Stomach (tissue), 9 donors: ENCODE data around the gene DYSF. TPM values are rescaled to one million over a fixed set of nuclear protein-coding genes. Genes with fewer than 3 reads are reported as not detected.

Source experiments
- DNase-seq, 2 donors: peaks; one replicate each; pipeline versions ENCODE4 v3.0.0 to v3.0.0-alpha.2; 2013 to 2019
- H3K27ac ChIP-seq, 5 donors: fragments of 200-600 bp in 4 of 5; sonication (generic) in 4 of 5; one replicate each; pipeline ENCODE4 v1.5.1; 2013 to 2019; ENCODE audit warnings: mild to moderate bottlenecking in 1 of 5, moderate library complexity in 1 of 5
- H3K27me3 ChIP-seq, 3 donors: fragments of 200-600 bp; sonication (generic); one replicate each; pipeline ENCODE4 v1.5.1; 2017 to 2019; ENCODE audit warnings: mixed run types in 1 of 3
- H3K36me3 ChIP-seq, 4 donors: fragments of 200-600 bp; sonication (generic); 1 replicate in 3 of 4; 2 replicates in 1 of 4; pipeline ENCODE4 v1.5.1; 2016 to 2019
- H3K4me1 ChIP-seq, 4 donors: fragments of 200-600 bp; sonication (generic); one replicate each; pipeline ENCODE4 v1.5.1; 2016 to 2019
- H3K4me3 ChIP-seq, 4 donors: fragments of 200-600 bp; sonication (generic) in 3 of 4; one replicate each; pipeline ENCODE4 v1.5.1; 2016 to 2019; ENCODE audit warnings: mild to moderate bottlenecking in 1 of 4
- H3K9me3 ChIP-seq, 4 donors: fragments of 200-600 bp; sonication (generic); one replicate each; pipeline ENCODE4 v1.5.1; 2016 to 2019
- EP300 ChIP-seq: sonication (generic); formaldehyde crosslinking; IDR thresholded peaks from one replicate; pipeline ENCODE4 v1.6.1; 2017; ENCODE audit warnings: antibody characterized with exemption
- POLR2A ChIP-seq, 4 donors: fragments of 450-650 bp; IDR thresholded peaks; one replicate each; pipeline ENCODE4 v1.6.1; 2016; ENCODE audit warnings: antibody characterized with exemption in 4 of 4, control low read depth in 2 of 4, mild to moderate bottlenecking in 1 of 4, moderate library complexity in 1 of 4
- POLR2AphosphoS5 ChIP-seq, 3 donors: sonication (generic); formaldehyde crosslinking; IDR thresholded peaks; one replicate each; pipeline ENCODE4 v1.6.1; 2016; ENCODE audit warnings: antibody characterized with exemption in 3 of 3
- WGBS, 5 donors: extraction: QIAGEN DNeasy Blood & Tissue Kit in 3 of 5; methylation state at CpG; one replicate each; pipeline versions ENCODE4 v1.1.5 to v1.1.7; 2013 to 2018; 5-methylcytosine and 5-hydroxymethylcytosine counted together
- intact Hi-C: fragments of 100-400 bp; cut with DNase I; formaldehyde crosslinking; loops from one replicate; pipeline ENCODE4 v1.15.1; 2023; ENCODE audit warnings: low total_unique reads
- polyA plus RNA-seq, 3 donors: library from polyadenylated mRNA; stranded (reverse); fragments of 200-250 nt; gene quantifications; one replicate each; pipeline ENCODE4 v1.2.3, GENCODE V29; 2013
- total RNA-seq, 5 donors: library from RNA; depleted of rRNA; stranded (reverse); fragments of >200 nt; gene quantifications; one replicate each; pipeline versions ENCODE4 v1.1.0 to v1.2.3, GENCODE V29; 2014 to 2016
- TF ChIP-seq, protein P1 (sequence below), 7 experiments: fragments of 450-650 bp in 4 of 7; fragments of 200-600 bp in 3 of 7; sonication (generic) in 3 of 7; IDR thresholded peaks; one replicate each; pipeline ENCODE4 v1.5.1; 2016 to 2019; ENCODE audit warnings: antibody characterized with exemption in 7 of 7, control low read depth in 2 of 7, mild to moderate bottlenecking in 1 of 7
- donor health status: healthy with polysubstance abuse.
- donor health status: Bipolar disorder and iron deficiency.
- donor health status: healthy.

Gene DYSF
- total and polyA plus RNA-seq, 8 donors: 2.1 to 13.4 (median 6.1) TPM

DNA sequence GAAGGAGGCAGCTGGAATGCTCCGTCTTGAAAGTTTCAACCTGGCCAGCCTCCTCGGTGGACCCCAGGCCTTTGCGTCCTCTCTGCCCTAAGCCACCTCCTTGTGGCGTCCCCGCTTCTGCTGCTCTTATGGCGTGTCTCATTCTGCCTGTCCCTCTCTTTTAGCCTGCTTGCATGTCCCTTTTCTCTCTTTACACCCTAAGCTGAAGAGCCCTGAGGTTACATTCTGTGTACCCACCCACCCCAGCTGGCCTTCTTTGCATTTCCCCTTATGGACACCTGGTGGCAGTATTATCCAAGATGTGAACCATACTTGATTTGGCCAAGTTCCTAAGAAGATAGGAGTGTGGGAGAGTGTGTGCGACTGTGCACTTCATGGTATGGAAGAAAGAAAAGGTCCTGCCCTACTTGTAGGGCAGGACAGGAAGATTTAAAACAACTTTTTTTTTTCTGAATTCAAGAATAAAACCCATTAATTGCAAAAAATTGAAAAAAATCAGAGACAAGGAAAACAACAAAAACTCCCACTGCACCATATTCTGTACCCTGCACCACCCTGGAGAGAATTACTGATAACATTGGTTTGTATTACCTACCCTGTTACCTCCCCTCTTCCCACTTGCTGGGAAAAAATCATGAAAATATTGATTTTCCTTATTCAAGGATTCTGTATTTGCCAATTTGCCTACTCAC is 77.4 kb downstream of the DYSF start:
- Histone ChIP-seq H3K4me3 (no peak overlapping the region), H3K27ac (no peak overlapping the region), H3K27me3 (peaks cover 0 to 6% (median 5%) of the 10 kb centered on the region in 3 donors), H3K36me3 (peaks cover 0 to 33% (median 12%) of the 10 kb centered on the region in 4 donors), H3K4me1 (no peaks in the 10 kb centered on the region), H3K9me3 (no peaks in the 10 kb centered on the region)
- 70 to 85% (median 76%) methylated on average over 7 of the region's 7 CpGs for WGBS, 5 donors
- DNase-seq: peak in 1 of 2 donors; percentile 52
- no peak for TF ChIP-seq POLR2AphosphoS5 (IDR thresholded peaks at IDR 0.05)
- TF ChIP-seq, protein P1, sequence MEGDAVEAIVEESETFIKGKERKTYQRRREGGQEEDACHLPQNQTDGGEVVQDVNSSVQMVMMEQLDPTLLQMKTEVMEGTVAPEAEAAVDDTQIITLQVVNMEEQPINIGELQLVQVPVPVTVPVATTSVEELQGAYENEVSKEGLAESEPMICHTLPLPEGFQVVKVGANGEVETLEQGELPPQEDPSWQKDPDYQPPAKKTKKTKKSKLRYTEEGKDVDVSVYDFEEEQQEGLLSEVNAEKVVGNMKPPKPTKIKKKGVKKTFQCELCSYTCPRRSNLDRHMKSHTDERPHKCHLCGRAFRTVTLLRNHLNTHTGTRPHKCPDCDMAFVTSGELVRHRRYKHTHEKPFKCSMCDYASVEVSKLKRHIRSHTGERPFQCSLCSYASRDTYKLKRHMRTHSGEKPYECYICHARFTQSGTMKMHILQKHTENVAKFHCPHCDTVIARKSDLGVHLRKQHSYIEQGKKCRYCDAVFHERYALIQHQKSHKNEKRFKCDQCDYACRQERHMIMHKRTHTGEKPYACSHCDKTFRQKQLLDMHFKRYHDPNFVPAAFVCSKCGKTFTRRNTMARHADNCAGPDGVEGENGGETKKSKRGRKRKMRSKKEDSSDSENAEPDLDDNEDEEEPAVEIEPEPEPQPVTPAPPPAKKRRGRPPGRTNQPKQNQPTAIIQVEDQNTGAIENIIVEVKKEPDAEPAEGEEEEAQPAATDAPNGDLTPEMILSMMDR (IDR thresholded peaks at IDR 0.05): peak in 4 of 7 experiments; percentile 45 to 47 (median 46)
- intact Hi-C loops: no loop called here

DNA sequence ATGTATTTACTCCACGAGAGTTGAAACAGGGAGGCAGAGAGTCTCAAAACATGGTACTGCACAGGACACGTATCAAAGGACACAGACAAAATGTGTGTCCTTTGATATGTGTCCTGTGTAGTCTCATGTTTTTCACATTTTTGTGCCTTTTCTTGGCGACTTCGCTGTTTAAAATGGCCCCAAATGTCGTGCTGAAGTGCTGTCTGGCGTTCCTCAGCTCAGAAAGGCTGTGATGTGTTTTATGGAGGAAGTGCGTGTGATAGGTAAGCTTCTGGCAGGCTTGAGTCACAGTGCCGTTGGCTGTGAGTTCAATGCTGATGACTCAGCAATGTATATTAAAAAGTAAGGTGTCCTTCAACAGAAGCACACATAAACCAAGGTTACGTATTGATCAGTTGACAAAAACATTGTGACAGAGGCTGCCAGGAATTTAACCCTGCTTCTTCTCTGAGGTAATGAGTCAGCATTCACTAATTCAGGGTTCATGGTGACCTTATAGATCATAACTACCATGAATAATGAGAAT is 78.2 kb downstream of the DYSF start:
- H3K4me3 ChIP-seq: no peak overlapping the region
- peaks cover 0 to 25% (median 12%) of the 10 kb centered on the region in 4 donors for H3K36me3 ChIP-seq
- H3K4me1 ChIP-seq: no peaks in the 10 kb centered on the region
- 68 to 73% (median 70%) methylated on average over 9 of the region's 9 CpGs for WGBS, 5 donors
- intact Hi-C loops: no loop called here
- H3K27me3 ChIP-seq: peaks cover 0 to 6% (median 5%) of the 10 kb centered on the region in 3 donors
- H3K9me3 ChIP-seq: no peaks in the 10 kb centered on the region
- no peak for DNase-seq
- no peak overlapping the region for H3K27ac ChIP-seq
- TF ChIP-seq POLR2AphosphoS5 (IDR thresholded peaks at IDR 0.05): no peak
- no peak for TF ChIP-seq POLR2A (IDR thresholded peaks at IDR 0.05)
- no peak for TF ChIP-seq EP300
- TF ChIP-seq, protein P1 (IDR thresholded peaks at IDR 0.05): no peak

DNA sequence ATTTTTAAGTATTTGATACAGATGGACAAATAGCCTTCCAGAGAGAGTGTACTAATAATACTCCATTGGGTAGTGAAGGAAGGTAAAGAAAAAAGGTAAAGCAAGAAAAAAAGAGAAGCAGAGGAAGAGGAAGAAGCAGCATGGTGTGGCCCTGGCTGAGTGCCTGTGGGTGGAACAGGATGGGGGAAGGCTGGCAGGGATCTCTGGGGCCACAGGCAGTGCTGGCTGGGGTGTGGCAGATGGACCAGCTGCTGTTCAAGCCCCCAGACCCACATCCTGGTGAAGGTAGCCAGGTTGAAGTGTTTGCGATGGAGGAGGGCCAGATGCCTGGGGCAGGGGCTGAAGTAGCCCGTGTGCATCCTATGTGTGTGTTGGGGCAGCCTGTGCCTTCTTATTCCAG is 79.0 kb downstream of the DYSF start:
- Histone ChIP-seq H3K27ac (no peak overlapping the region), H3K9me3 (no peaks in the 10 kb centered on the region), H3K4me1 (no peaks in the 10 kb centered on the region), H3K4me3 (no peak overlapping the region), H3K27me3 (peaks cover 0 to 6% (median 5%) of the 10 kb centered on the region in 3 donors), H3K36me3 (peaks cover 0 to 24% (median 13%) of the 10 kb centered on the region in 4 donors)
- no peak for TF ChIP-seq EP300
- TF ChIP-seq, protein P1 (IDR thresholded peaks at IDR 0.05): no peak
- no peak for TF ChIP-seq POLR2AphosphoS5 (IDR thresholded peaks at IDR 0.05)
- DNase-seq: no peak
- 82 to 92% (median 88%) methylated on average over 2 of the region's 2 CpGs for WGBS, 5 donors
- intact Hi-C loops: no loop called here

- no peaks in the 10 kb centered on the region for H3K9me3 ChIP-seq
- TF ChIP-seq POLR2AphosphoS5 (IDR thresholded peaks at IDR 0.05): no peak
- TF ChIP-seq, protein P1 (IDR thresholded peaks at IDR 0.05): no peak
- no peak for TF ChIP-seq EP300
- peaks cover 0 to 5% (median 0%) of the 10 kb centered on the region in 3 donors for H3K27me3 ChIP-seq
- intact Hi-C loops: no loop called here
- no peaks in the 10 kb centered on the region for H3K4me1 ChIP-seq
- no peak for DNase-seq
- WGBS, 5 donors: 57 to 63% (median 62%) methylated on average over 1 of the region's 1 CpG
- no peak overlapping the region for H3K4me3 ChIP-seq
- H3K36me3 ChIP-seq: peaks cover 0 to 27% (median 7%) of the 10 kb centered on the region in 4 donors
- no peak overlapping the region for H3K27ac ChIP-seq
Observed at GRCh38 chr2:71534201-71534600, 80.8 kb downstream of the DYSF start.
